Activated CD4-positive, CD25-positive, alpha-beta regulatory T cell treated with anti-CD3 and anti-CD28 coated beads, Interleukin-2, amount 50 U/mL, for 24 hours (primary cell): ENCODE data around the gene CEP290.
"Not testable (repeated sequence)": the region's sequence is repeated elsewhere in the genome, so short reads cannot be mapped to it uniquely, and the experiment has no call there.

Experiments
- ATAC-seq, 2 donors: fragments of 150-1000 bp; cut with Tn5 transposase; one replicate each; pipeline ENCODE4 v1.10.0; 2021; ENCODE audit warnings: mild to moderate bottlenecking in 1 of 2, moderate library complexity in 1 of 2

The CEP290 gene

DNA sequence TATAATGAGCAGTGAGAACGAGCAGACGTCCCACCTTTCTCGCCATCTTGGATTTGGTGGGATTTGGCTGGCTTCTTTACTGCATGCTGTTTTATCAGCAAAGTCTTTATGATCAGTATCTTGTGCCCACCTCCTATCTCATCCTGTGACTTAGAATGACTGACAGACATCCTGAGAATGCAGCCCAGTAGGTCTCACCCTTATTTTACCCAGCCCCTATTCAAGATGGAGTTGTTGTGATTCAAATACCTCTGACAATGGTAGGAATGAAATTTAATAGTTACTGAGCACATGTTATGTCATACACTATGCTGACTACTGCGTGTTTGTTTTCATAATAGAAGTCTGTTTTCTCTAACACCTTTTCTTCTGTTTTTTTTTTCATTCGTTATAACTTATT lies 2.1 kb upstream of the CEP290 start:
- no peak for ATAC-seq

DNA sequence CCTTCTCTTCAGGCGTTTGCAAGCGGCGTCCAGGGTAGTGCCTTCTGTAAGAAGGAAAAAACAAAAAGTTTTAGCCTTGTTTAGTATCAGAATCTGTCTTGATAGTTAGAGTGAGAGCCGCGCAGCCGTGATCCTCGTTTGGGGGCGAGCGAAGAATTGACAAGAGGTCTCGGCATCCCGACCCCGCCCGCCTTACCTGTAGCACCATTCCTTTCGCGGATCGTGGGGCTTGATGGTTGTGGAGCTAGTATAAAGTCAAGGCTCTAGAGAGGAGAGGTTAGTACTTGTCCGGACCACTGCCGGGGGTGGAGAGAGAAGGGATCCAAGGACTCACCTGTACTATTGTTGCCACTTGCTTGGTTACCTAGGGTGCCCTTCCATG lies 713 bp upstream of the CEP290 start:
- no peak for ATAC-seq

DNA sequence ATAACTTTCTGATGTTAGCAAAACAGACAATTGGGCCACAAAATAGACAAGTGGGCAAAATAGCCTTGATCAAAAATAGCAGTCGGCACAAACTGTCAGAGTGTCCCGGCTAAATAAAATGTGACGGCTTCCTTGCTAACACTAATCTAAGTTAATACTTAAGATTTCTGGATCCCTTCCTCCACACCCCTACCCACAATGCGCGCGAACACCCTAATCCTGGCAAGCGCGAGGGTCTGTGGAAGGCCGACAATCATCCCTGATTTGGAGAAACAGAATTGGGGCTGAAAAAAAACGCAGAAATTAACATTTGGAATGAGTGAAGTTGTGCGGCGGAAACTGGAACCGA lies 489 bp downstream of the CEP290 start:
- no peak for ATAC-seq

DNA sequence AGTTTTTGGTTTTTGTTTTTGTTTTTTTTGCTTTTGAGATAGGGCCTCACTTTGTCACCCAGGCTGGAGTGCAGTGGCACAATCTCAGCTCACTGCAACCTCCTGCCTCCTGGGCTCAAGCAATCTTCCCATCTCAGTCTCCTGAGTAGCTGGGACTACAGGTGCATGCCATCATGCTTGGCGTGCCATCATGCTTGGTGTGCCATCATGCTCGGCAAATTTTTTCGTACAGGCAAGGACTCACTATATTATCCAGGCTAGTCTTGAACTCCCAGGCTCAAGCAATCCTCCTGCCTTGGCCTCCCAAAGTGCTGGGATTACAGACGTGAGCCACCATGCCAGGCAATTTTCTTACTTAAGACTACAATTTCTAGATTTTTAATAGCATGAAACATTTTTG lies 2.2 kb downstream of the CEP290 start:
- ATAC-seq, result not testable (repeated sequence)

DNA sequence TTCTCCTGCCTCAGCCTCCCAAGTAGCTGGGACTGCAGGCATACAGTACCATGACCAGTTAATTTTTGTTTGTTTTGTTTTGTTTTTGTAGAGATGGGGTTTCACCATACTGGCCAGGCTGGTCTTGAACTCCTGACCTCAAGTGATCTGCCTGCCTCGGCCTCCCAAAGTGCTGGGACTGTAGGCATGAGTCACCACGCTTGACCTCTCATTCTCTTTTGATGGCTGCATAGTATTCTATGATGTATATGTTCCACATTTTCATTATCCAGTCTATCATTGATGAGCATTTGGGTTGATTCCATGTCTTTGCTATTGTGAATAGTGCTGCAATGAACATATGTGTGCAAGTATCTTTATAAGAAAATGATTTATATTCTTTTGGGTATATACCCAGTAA lies 8.7 kb downstream of the CEP290 start:
- not testable (repeated sequence) for ATAC-seq

DNA sequence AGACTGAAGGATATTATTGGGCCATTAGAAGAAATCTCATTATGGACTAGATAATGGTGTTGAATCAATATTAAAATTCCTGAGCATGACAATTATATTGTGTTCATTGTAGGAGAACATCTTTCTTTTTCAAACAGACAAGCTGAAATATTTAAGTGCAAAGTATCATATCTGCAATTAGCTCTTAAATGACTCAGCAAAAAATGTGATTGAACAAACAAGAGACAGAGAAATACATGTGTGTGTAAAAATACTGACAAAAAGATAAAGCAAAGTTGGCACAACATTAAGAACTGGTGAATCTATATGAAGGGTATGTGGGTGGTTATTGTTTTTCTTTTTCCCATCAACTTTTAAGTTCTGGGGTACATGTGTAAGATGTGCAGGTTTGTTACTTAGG lies 9.5 kb downstream of the CEP290 start:
- ATAC-seq, result no peak

DNA sequence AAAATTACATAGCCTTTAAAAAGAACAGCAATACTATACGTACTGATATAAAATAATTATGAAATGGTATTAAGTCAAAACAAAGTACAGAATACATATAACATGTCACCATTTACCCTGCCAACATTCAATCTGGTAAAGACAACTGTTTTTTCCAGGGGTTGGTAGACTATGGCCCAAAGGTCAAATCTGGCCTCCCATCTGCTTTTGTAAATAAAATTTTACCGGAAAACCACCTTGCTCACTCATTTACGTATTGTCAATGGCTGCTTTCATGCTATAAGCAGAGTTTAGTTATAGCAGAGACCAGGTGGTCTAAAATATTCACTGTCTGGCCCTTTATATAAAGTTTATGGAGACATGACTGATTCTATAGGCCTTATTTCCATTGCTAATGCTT lies 14.0 kb downstream of the CEP290 start:
- no peak for ATAC-seq

DNA sequence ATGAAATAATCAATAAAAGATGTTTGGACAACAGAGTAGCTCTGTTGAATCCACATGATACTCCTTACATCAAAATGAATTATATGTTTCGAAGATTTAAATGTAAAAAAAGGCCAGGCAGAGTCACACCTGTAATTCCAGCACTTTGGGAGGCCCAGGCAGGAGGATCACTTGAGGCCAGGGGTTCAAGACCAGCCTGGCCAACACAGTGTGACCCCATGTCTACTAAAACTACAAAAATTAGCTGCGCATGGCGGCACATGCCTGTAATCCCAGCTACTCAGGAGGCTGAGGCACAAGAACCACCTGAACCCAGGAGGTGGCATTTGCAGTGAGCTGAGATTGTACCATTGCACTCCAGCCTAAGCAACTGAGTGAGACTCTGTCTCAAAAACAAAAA lies 14.8 kb downstream of the CEP290 start:
- ATAC-seq, result no peak

DNA sequence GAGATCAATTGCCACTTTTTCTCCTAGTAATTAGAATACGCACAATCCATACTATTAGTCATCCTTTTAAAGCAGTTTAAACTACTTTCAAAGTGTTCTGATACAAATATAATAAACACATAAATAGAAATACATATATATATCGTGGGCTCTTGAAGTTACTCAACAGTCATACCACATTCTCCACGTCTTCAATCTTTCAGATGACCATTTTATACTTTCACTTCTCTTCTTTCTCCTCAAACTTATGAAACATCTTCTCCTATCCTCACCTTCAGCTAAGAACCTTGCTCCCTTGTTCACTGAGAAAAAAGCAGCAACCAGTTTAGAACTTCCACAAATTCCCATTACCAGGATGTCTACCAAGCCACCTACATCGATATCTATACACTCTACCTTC lies 19.2 kb downstream of the CEP290 start:
- ATAC-seq, result no peak

DNA sequence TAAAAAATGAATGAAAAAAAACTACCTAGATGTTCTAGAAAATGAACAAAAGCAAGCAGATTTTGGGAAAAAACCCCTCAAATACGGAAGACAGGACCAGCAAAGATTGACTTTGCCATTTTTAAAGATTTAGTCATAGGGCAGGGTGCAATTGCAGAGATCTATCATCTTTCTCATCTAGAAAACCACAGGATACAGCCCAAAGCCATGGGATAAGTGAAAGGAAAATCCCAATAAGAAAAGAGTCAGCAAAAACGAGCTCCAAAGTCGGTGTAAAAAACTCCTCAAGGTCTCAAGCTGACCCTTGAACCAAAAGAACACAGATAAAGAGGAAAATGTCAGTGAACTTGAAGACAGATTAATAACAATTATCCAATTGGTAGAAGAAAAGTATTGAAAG lies 28.0 kb downstream of the CEP290 start:
- ATAC-seq, result no peak

DNA sequence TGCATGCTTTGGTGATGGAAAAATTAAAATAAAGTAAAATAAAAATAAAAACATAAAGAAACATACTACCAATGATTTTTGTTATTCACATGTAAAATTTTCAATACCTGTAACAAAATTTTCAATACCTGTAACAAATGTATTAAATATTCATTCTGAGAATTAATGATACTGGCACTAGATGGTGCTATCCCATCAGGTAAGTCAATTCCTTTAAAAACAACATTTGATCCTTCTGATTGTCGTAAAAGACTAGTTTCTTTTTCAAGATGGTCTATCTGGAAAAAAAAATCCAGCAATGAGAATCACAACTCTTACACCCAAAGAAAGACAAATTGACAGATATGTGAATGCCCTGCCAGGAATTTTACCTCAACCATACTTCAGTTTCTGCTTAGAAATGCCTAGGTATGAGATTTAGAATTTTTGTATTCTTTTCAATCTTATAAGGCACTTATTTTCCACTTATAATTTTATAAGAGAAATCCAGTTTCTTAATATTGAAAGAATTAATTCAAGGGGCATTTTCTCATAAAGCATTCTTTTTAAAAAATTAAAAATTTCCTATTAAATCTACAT lies 30.7 kb downstream of the CEP290 start:
- no peak for ATAC-seq

DNA sequence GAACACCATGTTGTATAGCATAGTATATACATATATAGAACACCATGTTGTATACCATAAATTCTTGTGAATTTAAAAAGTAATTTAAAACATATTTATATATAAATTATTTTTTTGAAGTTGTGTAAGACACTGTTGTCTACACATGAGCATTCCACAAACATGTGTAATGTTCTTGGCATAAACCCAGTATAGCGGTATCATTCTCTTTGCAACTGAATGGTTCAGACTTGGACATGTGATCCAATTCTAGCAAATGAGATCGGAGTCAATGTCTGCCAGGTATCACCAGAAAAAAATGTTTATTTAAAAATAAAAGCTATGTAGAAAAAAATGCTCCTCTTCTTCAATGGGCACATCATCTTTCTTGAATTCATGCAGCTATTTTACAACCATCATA lies 33.9 kb downstream of the CEP290 start:
- no peak for ATAC-seq

DNA sequence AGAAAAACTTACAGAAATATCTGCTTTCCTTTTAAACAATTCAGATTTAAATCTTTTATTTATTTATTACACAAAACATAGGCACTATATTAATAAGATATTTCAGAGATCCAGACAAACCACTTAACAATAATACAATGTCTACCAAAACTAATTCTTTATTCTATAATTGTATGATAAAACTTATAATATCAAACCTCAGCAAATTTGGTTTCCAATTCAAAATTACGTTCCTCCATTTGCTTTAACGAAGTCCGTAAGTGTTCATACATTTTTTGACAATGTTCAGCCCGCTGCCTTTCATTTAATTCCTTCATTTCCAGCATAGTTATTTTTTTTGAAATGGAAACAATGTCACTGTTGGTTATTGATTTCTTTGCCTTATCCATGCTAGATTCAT lies 48.3 kb downstream of the CEP290 start:
- no peak for ATAC-seq

DNA sequence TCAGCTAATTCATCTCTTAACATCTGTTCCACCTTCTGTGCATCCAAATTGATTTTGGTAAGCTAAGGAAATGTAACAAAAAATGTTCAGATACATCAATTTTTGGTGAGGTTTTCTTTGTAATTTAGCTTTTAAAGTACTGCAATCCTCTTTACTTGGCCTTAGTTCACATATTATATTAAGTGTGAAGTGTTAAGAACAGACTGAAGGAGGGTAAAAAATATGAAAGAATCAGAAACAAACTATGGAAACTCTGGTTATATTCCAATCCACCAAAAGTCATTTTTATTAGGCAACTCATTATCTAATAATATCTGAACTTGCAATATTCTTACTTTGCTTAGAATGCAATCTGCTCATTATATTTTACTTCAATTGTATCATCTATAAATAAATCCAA lies 49.1 kb downstream of the CEP290 start:
- ATAC-seq, result no peak

DNA sequence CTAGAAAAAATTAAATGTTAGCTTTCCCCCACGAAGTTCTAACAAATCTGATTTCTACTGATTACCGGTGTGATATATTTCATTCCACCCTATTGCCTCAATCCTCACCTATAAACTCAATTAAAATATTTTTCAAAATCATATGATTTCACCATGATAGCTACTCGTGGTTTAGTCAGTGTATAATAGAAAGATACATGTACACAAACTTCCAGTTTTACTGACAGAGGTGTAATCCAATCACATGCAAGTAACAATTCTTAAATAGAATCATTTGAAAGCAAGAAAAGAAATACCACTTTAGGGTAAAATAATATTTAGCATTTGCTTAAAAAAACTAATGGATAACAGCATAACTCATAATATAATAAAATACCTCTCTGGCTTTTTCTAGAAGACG lies 57.7 kb downstream of the CEP290 start:
- ATAC-seq, result no peak

DNA sequence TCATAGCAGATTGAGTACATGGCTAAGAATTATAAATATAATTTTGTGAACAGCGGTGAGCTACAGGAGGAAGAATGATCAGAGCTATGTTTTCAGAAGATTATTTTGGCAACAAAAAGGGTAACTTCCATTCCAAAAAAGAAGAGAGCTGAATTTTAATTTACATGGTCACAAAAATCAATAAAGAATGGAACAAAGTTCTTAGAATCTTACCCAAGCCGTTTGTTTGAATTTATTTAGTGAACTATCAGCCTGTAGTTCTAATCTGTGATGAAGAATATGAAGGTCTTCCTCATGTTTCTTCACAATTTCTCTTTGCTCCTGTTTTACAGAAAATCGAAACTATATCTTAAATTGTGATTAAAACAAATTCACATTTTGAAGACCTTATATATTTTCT lies 58.3 kb downstream of the CEP290 start:
- no peak for ATAC-seq

DNA sequence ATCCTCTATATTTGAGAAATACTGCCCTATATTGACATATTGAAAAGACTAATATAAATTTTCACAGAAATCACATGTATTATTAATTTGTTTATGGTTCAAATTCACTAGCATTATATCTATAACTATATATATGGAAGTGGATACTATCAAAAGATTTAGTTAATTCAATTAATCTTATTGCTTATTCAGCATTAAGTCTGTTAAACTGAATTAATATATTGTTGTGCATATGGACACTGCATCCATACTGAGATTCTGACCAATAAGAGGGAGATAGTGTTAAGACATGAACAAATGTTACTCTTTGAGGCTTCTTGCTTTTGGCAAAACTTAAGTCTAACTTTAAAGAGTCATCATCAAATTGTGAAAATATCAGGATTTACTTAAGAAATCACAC lies 60.6 kb downstream of the CEP290 start:
- ATAC-seq, result no peak

DNA sequence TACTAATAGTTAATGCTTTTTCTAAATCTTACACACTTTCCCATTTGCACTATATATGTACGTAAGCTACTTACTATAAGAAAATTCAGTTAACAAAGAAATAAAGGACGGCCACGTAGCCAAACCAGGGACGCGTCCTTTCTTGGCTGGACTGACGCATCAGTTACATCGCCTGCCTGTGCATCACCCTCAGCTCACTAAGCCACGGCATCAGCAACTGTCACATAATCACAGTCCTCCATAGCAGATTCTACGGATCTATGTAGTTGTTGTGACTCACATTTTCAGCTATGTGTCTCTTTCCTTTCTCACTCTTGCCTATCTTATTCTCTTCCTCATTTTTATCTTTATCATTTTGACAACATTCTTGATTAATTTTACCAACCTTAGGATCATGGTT lies 74.6 kb downstream of the CEP290 start:
- no peak for ATAC-seq

DNA sequence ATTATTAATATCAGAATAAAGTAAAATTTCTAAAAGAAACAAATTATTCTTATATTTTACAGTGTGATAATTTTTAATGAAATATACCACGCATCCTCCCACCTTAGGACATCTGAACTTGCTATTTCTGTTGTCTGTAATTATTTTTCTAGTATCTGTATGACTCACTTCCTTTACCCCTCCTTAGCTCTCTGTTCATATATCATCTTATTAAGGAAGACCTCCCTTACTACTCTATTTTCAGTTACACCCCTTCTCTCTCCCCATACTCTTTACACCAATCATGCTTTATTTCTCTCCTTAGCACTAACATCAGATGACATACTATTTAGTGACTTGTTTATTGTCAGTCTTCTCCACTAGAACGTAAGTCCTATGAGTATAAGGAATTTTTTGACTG lies 78.5 kb downstream of the CEP290 start:
- ATAC-seq, result no peak

DNA sequence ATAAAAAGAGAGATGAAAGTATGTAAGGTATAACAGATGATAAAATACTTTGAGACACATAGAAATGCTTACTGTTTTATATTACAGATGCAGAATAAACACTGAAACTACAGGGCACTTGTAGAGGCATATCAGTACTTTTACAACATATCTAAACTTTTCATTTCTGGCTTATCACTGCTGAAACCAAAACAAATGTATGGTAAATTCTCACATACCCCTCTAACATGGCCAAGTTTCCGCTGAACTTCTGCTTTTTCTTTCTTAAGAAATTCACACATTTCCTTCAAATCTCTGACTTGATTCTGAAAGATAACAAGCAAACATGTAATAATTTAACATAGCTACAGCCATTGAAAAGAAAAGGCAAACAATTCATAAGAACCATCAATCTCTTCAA lies 79.4 kb downstream of the CEP290 start:
- no peak for ATAC-seq

DNA sequence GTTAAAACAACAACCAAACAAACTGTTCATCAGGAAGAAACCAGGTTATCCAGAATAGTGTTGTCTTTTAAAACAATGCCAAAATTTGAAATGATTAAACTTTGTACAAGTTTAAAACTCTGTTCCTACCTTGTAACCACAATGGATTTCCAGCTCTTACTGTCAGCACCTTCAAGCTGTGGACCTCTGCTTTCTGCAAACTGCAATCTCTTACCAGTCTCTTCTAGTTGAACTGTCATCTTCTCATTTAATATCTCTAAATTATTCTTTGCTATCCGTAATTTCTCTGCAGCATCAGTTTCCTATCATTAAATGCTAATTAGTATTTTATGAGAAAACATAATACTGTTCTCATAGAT lies 83.2 kb downstream of the CEP290 start:
- ATAC-seq, result no peak

DNA sequence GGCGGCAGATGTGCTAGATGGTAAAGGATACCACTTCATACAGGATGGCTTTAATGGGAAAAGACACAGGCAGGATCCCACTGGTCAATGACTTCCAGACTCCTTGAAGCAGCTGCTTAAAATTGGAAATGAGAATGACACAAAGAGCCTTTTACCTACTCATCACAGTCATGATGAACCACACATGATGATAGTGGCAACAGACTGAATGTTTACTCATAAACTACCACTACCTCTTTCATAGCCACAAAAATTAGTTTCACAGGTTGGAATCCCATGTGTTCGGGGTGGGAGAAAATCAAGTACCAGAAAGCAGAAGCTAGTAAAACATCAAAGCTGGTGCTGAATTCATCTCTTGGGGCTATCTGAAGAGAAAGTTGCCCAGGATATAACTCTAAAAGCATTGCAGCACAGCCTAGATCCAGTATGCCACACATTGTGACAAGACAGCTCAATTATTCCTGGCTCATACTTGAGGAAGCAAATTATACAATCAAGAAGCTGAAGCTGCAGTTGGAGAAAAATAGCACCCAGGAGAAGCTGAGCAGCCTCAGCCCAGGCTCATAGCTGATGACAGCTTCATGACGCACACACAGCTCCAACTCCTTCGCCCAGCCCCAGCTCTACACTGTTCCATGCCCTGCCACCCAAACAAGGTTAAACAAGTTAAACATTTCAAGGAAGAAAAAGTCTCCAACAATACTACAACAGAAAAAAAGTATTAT lies 83.7 kb downstream of the CEP290 start:
- no peak for ATAC-seq

DNA sequence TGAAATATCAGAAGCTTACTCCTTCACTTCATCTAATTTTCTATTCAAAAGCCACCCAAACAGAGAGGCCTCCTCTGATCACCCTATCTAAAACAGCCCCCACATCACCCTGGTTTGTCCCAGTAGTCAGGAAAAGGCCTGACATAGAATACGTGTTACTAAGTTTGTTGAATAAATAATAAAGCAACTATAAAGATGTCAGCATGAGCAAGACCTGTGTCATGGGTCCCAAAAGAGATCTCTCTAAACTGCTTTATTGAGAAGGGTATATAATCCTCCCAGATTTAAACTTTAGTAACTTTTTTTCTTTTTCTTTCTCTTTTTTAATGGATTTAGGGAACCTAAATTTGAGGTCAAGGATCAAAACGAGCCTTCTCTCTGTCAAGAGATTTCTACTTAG lies 85.3 kb downstream of the CEP290 start:
- no peak for ATAC-seq

DNA sequence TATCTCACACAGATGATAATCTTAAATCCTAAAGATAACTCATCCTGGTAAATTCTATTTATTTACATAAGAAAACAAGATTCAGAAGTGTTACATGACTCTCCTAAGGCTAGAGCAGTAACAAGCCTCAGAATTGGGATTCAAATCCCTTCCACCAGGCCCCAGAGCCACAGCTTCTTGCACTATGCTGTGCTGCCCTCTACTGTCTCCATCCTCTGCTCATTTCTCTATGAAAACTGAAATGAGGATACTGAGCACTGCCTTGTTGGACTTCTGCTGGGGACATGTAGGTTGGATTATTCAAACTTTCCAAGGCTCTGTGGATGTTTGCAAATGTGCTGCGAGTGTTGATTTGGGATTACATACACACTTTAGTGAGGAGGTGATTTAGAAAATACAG lies 89.2 kb downstream of the CEP290 start:
- no peak for ATAC-seq

DNA sequence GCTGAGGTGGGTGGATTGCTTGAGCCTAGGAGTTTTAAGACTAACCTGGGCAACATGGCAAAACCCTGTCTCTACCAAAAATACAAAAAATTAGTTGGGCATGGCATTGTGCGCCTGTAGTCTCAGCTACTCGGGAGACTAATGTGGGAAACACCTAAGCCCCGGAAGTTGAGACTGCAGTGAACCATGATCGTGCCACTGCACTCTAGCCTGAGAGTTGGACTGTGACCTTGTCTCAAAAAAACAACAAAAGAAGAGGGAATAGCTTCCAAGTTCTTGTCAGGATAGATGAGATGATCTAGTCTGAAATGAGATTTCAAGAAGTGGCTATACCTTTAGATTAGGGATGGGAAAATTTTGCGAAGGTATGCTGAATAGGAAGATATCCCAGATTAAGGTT lies 97.9 kb downstream of the CEP290 start:
- ATAC-seq, result no peak
